ENCODE measurements around the gene TMEM213. TPM values are rescaled to one million over a fixed set of nuclear protein-coding genes. Genes with fewer than 3 reads are reported as not detected.

Gene TMEM213
- total RNA-seq, 1 donor from 2014 or later, result not detected

- no peak overlapping the region for H3K27ac ChIP-seq (ENCODE audit: low read depth, low read length)
Measured at GRCh38 chr7:138881579-138882188, 83.9 kb downstream of the TMEM213 start.

DNA sequence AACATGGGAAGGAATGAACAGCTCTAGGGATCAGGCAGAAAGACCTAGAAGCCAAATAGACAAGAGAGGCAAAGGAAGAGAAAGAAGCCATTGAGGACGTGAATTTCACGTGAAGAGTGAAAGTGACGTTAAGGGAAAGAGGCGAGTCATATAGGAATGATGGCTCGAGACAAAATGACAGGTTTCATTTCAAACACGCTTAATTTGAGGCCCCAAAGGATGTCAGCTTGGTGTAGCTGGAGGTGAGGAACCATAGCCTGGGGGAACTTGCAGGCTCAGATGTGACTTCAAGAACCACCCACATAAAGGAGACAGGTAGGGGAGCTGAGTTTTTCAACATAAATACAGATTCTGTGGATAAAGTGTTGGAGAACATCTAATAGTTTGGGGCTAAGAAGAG, 84.5 kb downstream of the TMEM213 start:
- H3K4me3 ChIP-seq (ENCODE audit: insufficient read depth, low read depth, low read length), result no peak overlapping the region
- no peaks in the 10 kb centered on the region for H4K20me1 ChIP-seq (ENCODE audit: insufficient read depth, low read length)
- H3K36me3 ChIP-seq (ENCODE audit: insufficient read depth, low read length), result no peaks in the 10 kb centered on the region
- FAIRE-seq (no peak), DNase-seq (ENCODE audit: low read depth) (no peak)
- H3K36me3 Mint-ChIP-seq (ENCODE audit: low read depth, unreplicated experiment), result peaks cover 13% of the 10 kb centered on the region
- peaks cover 11% of the 10 kb centered on the region for H3K4me1 ChIP-seq (ENCODE audit: insufficient read depth, low read length)
- no peak for TF ChIP-seq EZH2 (IDR thresholded peaks at IDR 0.05; ENCODE audit: insufficient read depth, low read length)
- no peak for TF ChIP-seq CTCF (IDR thresholded peaks at IDR 0.05; ENCODE audit: insufficient read depth, low read depth, low read length)
- no peak overlapping the region for H2AFZ ChIP-seq (ENCODE audit: low read depth, low read length)
- H3K4me3 Mint-ChIP-seq (ENCODE audit: unreplicated experiment), result no peak overlapping the region
- H3K27me3 Mint-ChIP-seq (ENCODE audit: low read depth, unreplicated experiment), result no peaks in the 10 kb centered on the region
- peaks cover 2% of the 10 kb centered on the region for H3K9me3 Mint-ChIP-seq (ENCODE audit: unreplicated experiment)
- no peak overlapping the region for H3K27ac ChIP-seq (ENCODE audit: low read depth, low read length)
- H3K9me3 ChIP-seq (ENCODE audit: insufficient read depth, low read depth, low read length), result no peaks in the 10 kb centered on the region
- H3K4me2 ChIP-seq (ENCODE audit: low read length), result no peak overlapping the region
- H3K27me3 ChIP-seq (ENCODE audit: insufficient read depth, low read length), result no peaks in the 10 kb centered on the region
- no peak overlapping the region for H3K9ac ChIP-seq (ENCODE audit: low read length)
- peaks cover 20% of the 10 kb centered on the region for H3K4me1 Mint-ChIP-seq (ENCODE audit: low read depth, unreplicated experiment)
- no peaks in the 10 kb centered on the region for H3K79me2 ChIP-seq (ENCODE audit: insufficient read depth, low read length)
- no peak overlapping the region for H3K27ac Mint-ChIP-seq (ENCODE audit: unreplicated experiment)

More at GRCh38 chr7:138881579-138882188, 83.9 kb downstream of the TMEM213 start:
- peaks cover 2% of the 10 kb centered on the region for H3K9me3 Mint-ChIP-seq (ENCODE audit: unreplicated experiment)
- Histone ChIP-seq H3K27me3 (ENCODE audit: insufficient read depth, low read length) (no peaks in the 10 kb centered on the region), H3K4me1 (ENCODE audit: insufficient read depth, low read length) (peaks cover 13% of the 10 kb centered on the region), H3K9ac (ENCODE audit: low read length) (no peak overlapping the region), H4K20me1 (ENCODE audit: insufficient read depth, low read length) (no peaks in the 10 kb centered on the region), H3K9me3 (ENCODE audit: insufficient read depth, low read depth, low read length) (no peaks in the 10 kb centered on the region), H3K4me3 (ENCODE audit: insufficient read depth, low read depth, low read length) (no peak overlapping the region), H3K4me2 (ENCODE audit: low read length) (no peak overlapping the region), H3K79me2 (ENCODE audit: insufficient read depth, low read length) (no peaks in the 10 kb centered on the region), H3K36me3 (ENCODE audit: insufficient read depth, low read length) (no peaks in the 10 kb centered on the region), H2AFZ (ENCODE audit: low read depth, low read length) (no peak overlapping the region)
- peaks cover 13% of the 10 kb centered on the region for H3K36me3 Mint-ChIP-seq (ENCODE audit: low read depth, unreplicated experiment)
- no peak overlapping the region for H3K4me3 Mint-ChIP-seq (ENCODE audit: unreplicated experiment)
- FAIRE-seq (no peak), DNase-seq (ENCODE audit: low read depth) (no peak)
- no peaks in the 10 kb centered on the region for H3K27me3 Mint-ChIP-seq (ENCODE audit: low read depth, unreplicated experiment)
- H3K27ac Mint-ChIP-seq (ENCODE audit: unreplicated experiment), result no peak overlapping the region
- TF ChIP-seq CTCF (IDR thresholded peaks at IDR 0.05; ENCODE audit: insufficient read depth, low read depth, low read length) (no peak), EZH2 (IDR thresholded peaks at IDR 0.05; ENCODE audit: insufficient read depth, low read length) (no peak)
- H3K4me1 Mint-ChIP-seq (ENCODE audit: low read depth, unreplicated experiment), result peaks cover 21% of the 10 kb centered on the region

- peaks cover 2% of the 10 kb centered on the region for H3K9me3 Mint-ChIP-seq (ENCODE audit: unreplicated experiment)
- Histone ChIP-seq H3K36me3 (ENCODE audit: insufficient read depth, low read length) (no peaks in the 10 kb centered on the region), H3K27ac (ENCODE audit: low read depth, low read length) (no peak overlapping the region), H3K79me2 (ENCODE audit: insufficient read depth, low read length) (no peaks in the 10 kb centered on the region), H2AFZ (ENCODE audit: low read depth, low read length) (no peak overlapping the region), H4K20me1 (ENCODE audit: insufficient read depth, low read length) (no peaks in the 10 kb centered on the region), H3K9me3 (ENCODE audit: insufficient read depth, low read depth, low read length) (no peaks in the 10 kb centered on the region), H3K4me3 (ENCODE audit: insufficient read depth, low read depth, low read length) (no peak overlapping the region), H3K4me1 (ENCODE audit: insufficient read depth, low read length) (peaks cover 20% of the 10 kb centered on the region), H3K4me2 (ENCODE audit: low read length) (no peak overlapping the region), H3K9ac (ENCODE audit: low read length) (no peak overlapping the region), H3K27me3 (ENCODE audit: insufficient read depth, low read length) (no peaks in the 10 kb centered on the region)
- no peak overlapping the region for H3K4me3 Mint-ChIP-seq (ENCODE audit: unreplicated experiment)
- DNase-seq (ENCODE audit: low read depth) (no peak), FAIRE-seq (no peak)
- TF ChIP-seq EZH2 (IDR thresholded peaks at IDR 0.05; ENCODE audit: insufficient read depth, low read length) (no peak), CTCF (IDR thresholded peaks at IDR 0.05; ENCODE audit: insufficient read depth, low read depth, low read length) (peak; percentile 14)
- H3K36me3 Mint-ChIP-seq (ENCODE audit: low read depth, unreplicated experiment), result peaks cover 12% of the 10 kb centered on the region
- no peaks in the 10 kb centered on the region for H3K27me3 Mint-ChIP-seq (ENCODE audit: low read depth, unreplicated experiment)
- no peak overlapping the region for H3K27ac Mint-ChIP-seq (ENCODE audit: unreplicated experiment)
- H3K4me1 Mint-ChIP-seq (ENCODE audit: low read depth, unreplicated experiment), result peaks cover 11% of the 10 kb centered on the region
Measured at GRCh38 chr7:138885383-138886147, 87.8 kb downstream of the TMEM213 start.
